ENCODE data around the gene ZNF75A. TPM values are rescaled to one million over a fixed set of nuclear protein-coding genes. Genes with fewer than 3 reads are reported as not detected.

Gene ZNF75A
- total RNA-seq, 1 experiment from 2014 or later: 15.9 TPM

GRCh38 chr16:3349175-3349574 lies 43.9 kb downstream of the ZNF75A start:
- Histone ChIP-seq H3F3A (ENCODE audit: low read length, unreplicated experiment) (no peaks in the 10 kb centered on the region), H2AFZ (ENCODE audit: low read length) (no peak overlapping the region), H3K9me2 (replicated peaks; ENCODE audit: low read length) (no peaks in the 10 kb centered on the region), H3K79me2 (ENCODE audit: low read length) (no peaks in the 10 kb centered on the region), H3K9ac (ENCODE audit: low read length) (no peak overlapping the region), H3K27me3 (ENCODE audit: low read length) (no peaks in the 10 kb centered on the region), H3K4me2 (ENCODE audit: low read length) (no peak overlapping the region), H3K4me3 (ENCODE audit: low read length) (no peak overlapping the region), H3K4me1 (ENCODE audit: insufficient read depth, low read length) (no peaks in the 10 kb centered on the region), H3K27ac (ENCODE audit: low read length) (no peak overlapping the region), H3K36me3 (ENCODE audit: low read depth, low read length) (no peaks in the 10 kb centered on the region), H4K20me1 (ENCODE audit: low read length) (no peaks in the 10 kb centered on the region), H3K9me3 (ENCODE audit: low read length) (no peaks in the 10 kb centered on the region)
- POLR2A ChIA-PET (ENCODE audit: unreplicated experiment): no interaction called here
- no TSS peak for BruUV-seq (replicated peaks)
- CTCF ChIA-PET: no interaction called here
- TF ChIP-seq CTCF (conservative IDR thresholded peaks at IDR 0.05; ENCODE audit: low read depth, low read length) (no peak), EZH2phosphoT487 (IDR thresholded peaks at IDR 0.05; ENCODE audit: borderline replicate concordance, low read length) (no peak), EZH2 (IDR thresholded peaks at IDR 0.05; ENCODE audit: low read length, unreplicated experiment) (no peak)
- ATAC-seq (no peak), DNase-seq (no peak)
- intact Hi-C loops (cut with micrococcal nuclease): no loop called here

GRCh38 chr16:3355589-3355988 lies 50.3 kb downstream of the ZNF75A start, which contains the start of gene OR2C1:
Gene OR2C1 (plus strand): TSS chr16:3355889. CDS start chr16:3355941, 52 bp downstream.
- no peak for DNase-seq
- Histone ChIP-seq H3K27me3 (ENCODE audit: low read length) (0 out of 2 replicates have a peak, but pooled peaks cover 1% of the 10 kb centered on the region), H2AFZ (ENCODE audit: low read length) (no peak within 1 kb of the TSS), H3K9me3 (ENCODE audit: low read length) (no peaks in the 10 kb centered on the region), H3K9ac (ENCODE audit: low read length) (no peak within 1 kb of the TSS), H4K20me1 (ENCODE audit: low read length) (no peaks in the 10 kb centered on the region), H3K9me2 (replicated peaks; ENCODE audit: low read length) (no peaks in the 10 kb centered on the region), H3K36me3 (ENCODE audit: low read depth, low read length) (no peaks in the 10 kb centered on the region), H3K79me2 (ENCODE audit: low read length) (no peaks in the 10 kb centered on the region), H3K4me2 (ENCODE audit: low read length) (no peak within 1 kb of the TSS), H3K27ac (ENCODE audit: low read length) (no peak within 1 kb of the TSS), H3F3A (ENCODE audit: low read length, unreplicated experiment) (no peaks in the 10 kb centered on the region), H3K4me1 (ENCODE audit: insufficient read depth, low read length) (no peaks in the 10 kb centered on the region), H3K4me3 (ENCODE audit: low read length) (no peak within 1 kb of the TSS)
- POLR2A ChIA-PET (ENCODE audit: unreplicated experiment): no interaction called here
- no peak for TF ChIP-seq EZH2phosphoT487 (IDR thresholded peaks at IDR 0.05; ENCODE audit: borderline replicate concordance, low read length)
- no peak for TF ChIP-seq EZH2 (IDR thresholded peaks at IDR 0.05; ENCODE audit: low read length, unreplicated experiment)
- no peak for TF ChIP-seq CTCF (conservative IDR thresholded peaks at IDR 0.05; ENCODE audit: low read depth, low read length)
- CTCF ChIA-PET: no interaction called here
- BruUV-seq (replicated peaks): no TSS peak
- ATAC-seq: no peak
- intact Hi-C loops (cut with micrococcal nuclease): no loop called here

GRCh38 chr16:3356118-3356517 lies 50.8 kb downstream of the ZNF75A start:
- no peaks in the 10 kb centered on the region for H3K79me2 ChIP-seq (ENCODE audit: low read length)
- no peak overlapping the region for H3K27ac ChIP-seq (ENCODE audit: low read length)
- H3K9me2 ChIP-seq (replicated peaks; ENCODE audit: low read length): no peaks in the 10 kb centered on the region
- no peaks in the 10 kb centered on the region for H3K36me3 ChIP-seq (ENCODE audit: low read depth, low read length)
- H3K27me3 ChIP-seq (ENCODE audit: low read length): 0 out of 2 replicates have a peak, but pooled peaks cover 4% of the 10 kb centered on the region
- intact Hi-C loops (cut with micrococcal nuclease): no loop called here
- CTCF ChIA-PET: no interaction called here
- no peaks in the 10 kb centered on the region for H3K4me1 ChIP-seq (ENCODE audit: insufficient read depth, low read length)
- no peak overlapping the region for H3K9ac ChIP-seq (ENCODE audit: low read length)
- no peak for ATAC-seq
- no peaks in the 10 kb centered on the region for H3K9me3 ChIP-seq (ENCODE audit: low read length)
- no TSS peak for BruUV-seq (replicated peaks)
- TF ChIP-seq EZH2phosphoT487 (IDR thresholded peaks at IDR 0.05; ENCODE audit: borderline replicate concordance, low read length) (no peak), CTCF (conservative IDR thresholded peaks at IDR 0.05; ENCODE audit: low read depth, low read length) (peak; percentile 17; the same call in 1 of the 2 replicates)
- no peaks in the 10 kb centered on the region for H4K20me1 ChIP-seq (ENCODE audit: low read length)
- H2AFZ ChIP-seq (ENCODE audit: low read length): no peak overlapping the region
- no peak overlapping the region for H3K4me2 ChIP-seq (ENCODE audit: low read length)
- H3K4me3 ChIP-seq (ENCODE audit: low read length): no peak overlapping the region
- H3F3A ChIP-seq (ENCODE audit: low read length, unreplicated experiment): no peaks in the 10 kb centered on the region
- no peak for DNase-seq
- POLR2A ChIA-PET (ENCODE audit: unreplicated experiment): no interaction called here
